ENCODE measurements around the gene IGFBPL1.
"Not testable (repeated sequence)": the region's sequence is repeated elsewhere in the genome, so short reads cannot be mapped to it uniquely, and the experiment has no call there.

Gene IGFBPL1

DNA sequence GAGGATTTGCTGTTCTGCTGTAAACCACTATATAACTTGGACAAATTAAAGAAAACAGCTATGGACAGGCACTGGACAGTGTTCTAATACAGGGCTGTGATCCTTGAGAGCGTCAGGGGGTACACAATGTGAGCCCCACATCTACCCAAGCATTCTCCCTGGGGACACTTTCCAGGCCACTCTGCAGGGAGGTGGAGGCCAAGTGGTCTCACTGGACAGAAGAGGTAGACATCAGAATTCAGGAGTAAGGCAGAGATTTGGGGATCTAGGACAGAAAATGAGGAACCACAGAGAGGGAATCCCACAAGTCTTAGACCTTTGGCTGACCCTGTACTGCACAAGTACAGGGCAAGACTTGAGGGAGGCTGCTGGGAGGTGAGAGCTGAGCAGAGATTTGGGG, 3.8 kb upstream of the IGFBPL1 start:
- DNase-seq: no peak

- DNase-seq: no peak
Observed at GRCh38 chr9:38424918-38425317, 664 bp upstream of the IGFBPL1 start.

GRCh38 chr9:38423273-38423972, 831 bp downstream of the IGFBPL1 start:
- DNase-seq: no peak

- no peak for DNase-seq
Observed at GRCh38 chr9:38422555-38423260, 1.5 kb downstream of the IGFBPL1 start.

GRCh38 chr9:38421498-38422211, 2.6 kb downstream of the IGFBPL1 start:
- DNase-seq: no peak

DNA sequence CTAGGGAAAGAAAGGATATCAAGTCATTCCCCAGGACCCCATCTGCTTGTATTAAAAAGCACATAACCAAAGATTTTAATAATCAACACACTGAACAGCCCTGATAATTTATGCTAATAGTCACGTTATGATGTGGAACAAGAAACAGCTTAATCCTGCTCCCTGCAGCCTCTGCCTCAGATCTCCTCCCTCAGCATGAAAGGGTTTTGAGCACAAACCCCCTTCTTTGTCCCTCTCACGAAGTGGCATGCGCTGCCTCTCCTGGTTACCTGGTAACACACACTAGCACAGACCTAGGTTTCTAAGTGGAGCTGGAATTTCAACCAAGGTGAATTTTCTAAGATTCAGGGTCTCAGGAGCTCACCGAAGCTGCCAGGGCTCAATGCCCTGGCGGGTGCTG, 5.1 kb downstream of the IGFBPL1 start:
- DNase-seq: no peak

DNA sequence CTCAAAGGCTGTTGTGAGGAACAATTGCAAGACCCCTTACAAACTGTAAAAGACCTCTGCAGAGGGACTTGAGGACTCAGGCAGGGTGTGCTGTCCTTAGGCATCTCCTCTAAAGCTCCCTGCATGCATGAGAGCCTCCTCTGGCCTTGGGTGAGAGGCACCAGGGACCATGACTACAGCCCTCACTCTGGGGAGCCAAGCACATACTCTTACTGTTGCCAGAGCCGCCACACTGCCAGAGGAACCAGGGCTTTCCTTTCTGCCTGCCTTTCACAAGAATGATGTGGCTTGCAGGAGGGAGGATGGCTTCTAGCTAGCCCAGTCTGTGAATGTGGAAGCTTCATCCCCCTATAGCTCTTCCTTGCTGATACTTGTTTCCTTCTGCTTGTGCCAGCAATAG, 5.9 kb downstream of the IGFBPL1 start:
- DNase-seq: no peak

GRCh38 chr9:38417003-38417945, 7.0 kb downstream of the IGFBPL1 start:
- peak; percentile 25 for DNase-seq

- no peak for DNase-seq
Observed at GRCh38 chr9:38416461-38416860, 7.8 kb downstream of the IGFBPL1 start.

DNA sequence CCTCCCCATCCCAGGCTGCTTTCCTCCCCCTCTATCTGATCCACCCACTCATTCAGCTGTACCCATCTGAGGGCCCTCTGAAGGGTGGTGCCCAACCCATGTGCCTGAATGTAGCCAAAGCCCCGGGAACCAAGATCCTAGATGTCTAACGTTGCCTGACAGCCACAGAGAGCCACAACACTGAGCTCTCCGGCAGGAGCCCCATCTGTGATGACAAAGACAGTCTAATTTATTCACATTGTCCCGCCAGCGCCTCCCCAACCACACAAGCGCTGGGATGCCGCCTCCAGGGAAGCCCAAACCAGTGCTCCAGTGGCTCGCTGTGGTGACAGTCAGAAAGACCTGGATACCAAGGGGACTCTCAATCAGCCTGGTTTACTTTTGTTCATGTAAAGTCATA, 8.4 kb downstream of the IGFBPL1 start:
- DNase-seq: no peak

GRCh38 chr9:38414040-38414723, 10.1 kb downstream of the IGFBPL1 start:
- no peak for DNase-seq

- DNase-seq: no peak
Observed at GRCh38 chr9:38413283-38413682, 11.0 kb downstream of the IGFBPL1 start.

- no peak for DNase-seq
Observed at GRCh38 chr9:38412751-38413150, 11.5 kb downstream of the IGFBPL1 start.

GRCh38 chr9:38408719-38409118, 15.5 kb downstream of the IGFBPL1 start:
- DNase-seq: no peak

- no peak for DNase-seq
Observed at GRCh38 chr9:38406476-38407186, 17.6 kb downstream of the IGFBPL1 start.

DNA sequence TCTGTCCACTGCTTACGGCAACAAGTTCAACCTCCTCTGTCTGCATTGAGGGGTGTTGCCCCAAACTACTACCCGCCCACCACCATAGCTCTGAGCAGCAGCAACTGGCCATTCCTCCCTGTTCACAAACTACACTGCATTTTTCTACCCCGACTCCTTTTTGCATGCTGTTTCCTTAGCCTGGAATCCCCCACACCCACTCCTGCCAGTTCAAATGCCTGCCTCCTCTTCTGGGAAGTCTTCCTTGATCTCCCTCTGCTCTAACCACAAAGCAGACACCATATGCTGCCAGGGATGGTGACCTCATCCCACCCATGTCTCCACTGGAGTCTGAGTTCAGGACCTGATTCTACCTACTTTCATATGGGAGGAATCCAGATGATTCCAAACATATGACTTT, 18.5 kb downstream of the IGFBPL1 start:
- DNase-seq: no peak

DNA sequence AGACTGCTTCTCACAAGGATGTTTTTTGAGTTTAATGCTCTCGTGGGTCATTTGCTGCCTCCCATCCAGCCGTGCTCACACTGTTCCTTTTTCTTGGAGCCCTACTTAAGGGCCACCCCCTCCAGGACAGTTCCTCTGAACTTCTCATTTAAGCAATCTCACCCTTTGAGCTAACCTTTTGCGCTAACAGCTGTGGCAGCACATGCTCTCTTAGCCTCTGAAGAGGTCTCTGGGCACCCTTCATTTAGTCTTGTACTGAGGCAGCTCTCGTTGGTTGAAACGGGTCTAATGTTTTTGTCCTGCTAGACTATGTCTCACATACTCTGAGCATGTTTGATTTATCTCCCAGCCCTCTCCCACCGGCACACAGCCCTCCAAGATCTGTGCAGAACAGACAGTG, 19.9 kb downstream of the IGFBPL1 start:
- DNase-seq: no peak

GRCh38 chr9:38401994-38402393, 22.3 kb downstream of the IGFBPL1 start:
- DNase-seq: no peak

DNA sequence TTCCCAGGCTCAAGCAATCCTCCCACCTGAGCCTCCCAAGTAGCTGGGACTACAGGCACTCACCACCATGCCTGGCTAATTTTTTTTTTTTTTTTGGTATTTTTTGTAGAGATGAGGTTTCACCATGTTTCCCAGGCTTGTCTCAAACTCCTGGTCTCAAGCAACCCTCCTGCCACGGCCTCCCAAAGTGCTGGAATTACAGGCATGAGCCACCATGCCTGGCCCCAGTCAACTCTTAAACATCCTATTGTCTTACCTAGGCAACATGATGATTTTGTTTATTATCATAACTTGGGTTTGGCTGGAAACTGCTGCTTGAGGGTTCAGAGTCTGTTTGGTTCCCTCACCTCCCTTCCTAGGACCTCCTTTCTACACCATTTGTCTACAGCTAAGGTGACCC, 25.1 kb downstream of the IGFBPL1 start:
- not testable (repeated sequence) for DNase-seq

GRCh38 chr9:38396371-38396671, 27.9 kb downstream of the IGFBPL1 start:
- DNase-seq: no peak

GRCh38 chr9:38395653-38396370, 28.4 kb downstream of the IGFBPL1 start:
- no peak for DNase-seq
